ES-I3 (cell line): ENCODE results near the gene ZFP36L1.
A peak's percentile ranks its signal among the peaks of the same experiment; 100 is the strongest.

Experiments used
- H3K36me3 ChIP-seq: 2 replicates; pipeline ENCODE4 v1.6.1; 2013; ENCODE audit warnings: mild to moderate bottlenecking, low read length, control low read depth, moderate library complexity; ENCODE audit not compliant: insufficient read depth
- H3K4me1 ChIP-seq: 2 replicates; pipeline ENCODE4 v1.6.1; 2013; ENCODE audit warnings: mild to moderate bottlenecking, control low read depth, low read length; ENCODE audit not compliant: insufficient read depth
- H3K9ac ChIP-seq: 2 replicates; pipeline ENCODE4 v1.6.1; 2013; ENCODE audit warnings: low read depth, mild to moderate bottlenecking, low read length, moderate library complexity
- H3K9me3 ChIP-seq: 2 replicates; pipeline ENCODE4 v1.6.1; 2013; ENCODE audit warnings: mild to moderate bottlenecking, low read length, moderate library complexity; ENCODE audit not compliant: control insufficient read depth, insufficient read depth

The ZFP36L1 gene, protein sequence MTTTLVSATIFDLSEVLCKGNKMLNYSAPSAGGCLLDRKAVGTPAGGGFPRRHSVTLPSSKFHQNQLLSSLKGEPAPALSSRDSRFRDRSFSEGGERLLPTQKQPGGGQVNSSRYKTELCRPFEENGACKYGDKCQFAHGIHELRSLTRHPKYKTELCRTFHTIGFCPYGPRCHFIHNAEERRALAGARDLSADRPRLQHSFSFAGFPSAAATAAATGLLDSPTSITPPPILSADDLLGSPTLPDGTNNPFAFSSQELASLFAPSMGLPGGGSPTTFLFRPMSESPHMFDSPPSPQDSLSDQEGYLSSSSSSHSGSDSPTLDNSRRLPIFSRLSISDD

DNA sequence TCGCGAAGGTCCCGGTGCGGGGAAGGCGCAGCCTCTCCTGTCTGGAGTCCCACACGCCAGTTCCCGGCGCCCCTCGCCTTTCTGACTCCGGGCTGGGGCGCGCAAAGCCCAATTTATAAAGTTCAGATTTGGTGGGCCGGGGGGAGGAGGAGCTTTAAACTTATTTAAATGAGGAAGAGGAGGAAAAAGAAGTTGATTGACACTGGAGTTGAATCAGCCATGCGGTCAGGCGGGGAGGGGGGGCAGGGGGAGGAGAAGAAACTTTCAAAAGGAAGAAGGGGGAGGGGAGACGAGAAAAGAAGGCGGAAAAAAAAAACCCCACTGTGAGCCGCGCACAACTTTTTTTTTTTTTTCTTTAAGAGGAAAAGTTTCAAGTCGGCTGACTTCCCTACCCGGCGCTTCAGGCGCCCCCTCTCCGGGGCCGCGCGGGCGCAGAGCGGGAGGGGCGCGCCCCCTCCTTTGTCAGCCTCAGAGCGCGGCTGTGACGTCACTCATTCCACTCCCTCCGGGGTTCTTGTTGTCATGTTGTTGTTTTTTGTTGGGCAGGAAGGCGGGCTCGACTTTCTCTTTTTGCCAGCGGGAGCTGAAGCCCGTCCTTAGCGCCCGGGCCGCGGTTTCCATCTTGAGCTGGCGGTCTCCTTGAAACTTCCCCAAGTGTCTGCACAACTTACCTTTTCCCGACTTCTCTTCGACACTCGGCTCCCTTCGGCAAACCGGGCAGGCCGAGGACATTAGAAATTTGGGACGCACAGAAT lies at the start of gene ZFP36L1:
Gene ZFP36L1, minus strand, starts transcription at position 89 of the 755 bp plus-strand sequence. CDS start 129 bp downstream, outside the sequence.
- H3K4me1 ChIP-seq, result peaks cover 12% of the 10 kb centered on the region
- H3K9me3 ChIP-seq, result no peaks in the 10 kb centered on the region
- peak within 1 kb of the TSS; percentile 97 for H3K9ac ChIP-seq
- H3K36me3 ChIP-seq, result peaks cover 21% of the 10 kb centered on the region

DNA sequence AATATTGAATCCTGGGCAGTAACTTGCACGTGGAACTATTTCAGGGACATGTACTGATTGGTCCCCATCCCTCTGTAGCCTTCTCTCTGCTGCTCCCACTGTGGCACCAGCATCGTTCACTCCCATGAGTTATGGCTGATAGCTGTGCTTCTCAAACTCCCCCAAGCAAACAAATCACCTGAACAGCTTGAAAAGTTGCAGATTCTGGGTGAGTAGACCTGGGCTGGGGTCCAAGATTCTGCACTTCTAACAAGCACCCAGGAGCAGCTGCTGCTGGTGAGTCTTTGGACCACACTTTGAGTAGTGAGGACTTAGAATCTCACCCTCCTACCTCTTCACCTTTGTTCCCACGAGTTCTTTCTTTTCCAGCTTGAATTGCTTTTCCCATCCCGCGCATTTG lies 49.4 kb upstream of the ZFP36L1 start:
- Histone ChIP-seq H3K4me1 (peaks cover 3% of the 10 kb centered on the region; the same call in 1 of the 2 replicates), H3K36me3 (no peaks in the 10 kb centered on the region), H3K9me3 (no peaks in the 10 kb centered on the region), H3K9ac (no peak overlapping the region)

DNA sequence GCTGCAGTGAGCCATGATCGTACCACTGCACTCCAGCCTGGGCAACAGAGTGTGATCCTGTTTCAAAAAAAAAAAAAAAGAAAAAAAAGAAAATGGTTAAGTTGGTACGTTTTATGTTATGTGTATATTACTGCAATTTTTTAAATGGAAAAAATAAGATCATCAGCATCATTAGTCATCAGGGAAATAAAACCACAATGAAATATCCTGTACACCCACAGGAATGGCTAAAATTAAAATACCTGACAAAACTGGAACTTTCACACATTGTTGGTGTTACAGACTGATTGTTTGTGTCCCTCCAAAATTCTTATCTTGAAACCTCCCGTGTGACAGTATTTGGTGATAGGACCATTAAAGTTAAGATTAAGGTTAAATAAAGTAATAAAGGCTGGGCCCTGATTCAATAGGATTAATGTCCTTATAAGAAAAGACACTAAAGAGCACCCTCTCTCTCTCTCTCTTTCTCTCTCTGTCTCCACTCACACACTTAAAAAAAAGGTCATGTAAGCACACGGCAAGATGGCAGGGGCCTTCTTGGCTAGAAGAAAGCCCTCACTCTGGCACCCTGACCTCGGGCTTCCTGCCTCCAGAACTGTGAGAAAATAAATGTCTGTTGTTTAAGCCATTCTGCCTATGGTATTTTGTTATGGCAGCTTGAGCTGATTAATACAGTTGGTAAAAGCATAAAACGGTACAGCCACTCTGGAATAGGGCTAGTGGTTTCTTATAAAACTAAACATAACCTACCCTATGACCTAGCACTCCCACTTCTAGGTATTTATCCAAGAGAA lies 48.3 kb upstream of the ZFP36L1 start:
- no peak overlapping the region for H3K9ac ChIP-seq
- no peaks in the 10 kb centered on the region for H3K36me3 ChIP-seq
- peaks cover 4% of the 10 kb centered on the region for H3K9me3 ChIP-seq
- peaks cover 3% of the 10 kb centered on the region; the same call in 1 of the 2 replicates for H3K4me1 ChIP-seq

DNA sequence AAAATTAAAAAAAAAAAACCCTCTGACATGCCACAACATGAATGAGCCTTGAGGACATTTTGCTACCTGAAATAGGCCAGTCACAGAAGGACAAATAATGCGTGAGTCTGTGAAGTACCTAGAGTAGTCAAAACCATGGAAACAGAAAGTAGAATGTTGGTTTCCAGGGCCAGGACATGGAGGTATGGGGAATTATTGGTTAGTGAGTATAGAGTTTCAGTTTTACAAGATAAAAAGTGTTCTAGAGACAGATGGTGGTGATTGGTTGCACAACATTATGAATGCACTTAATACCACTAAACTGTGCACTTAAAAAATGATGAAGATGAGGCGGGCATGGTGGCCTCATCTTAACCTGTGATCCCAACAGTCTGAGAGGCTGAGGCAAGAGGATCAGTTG lies 47.6 kb upstream of the ZFP36L1 start:
- Histone ChIP-seq H3K9me3 (peaks cover 6% of the 10 kb centered on the region), H3K4me1 (peaks cover 3% of the 10 kb centered on the region; the same call in 1 of the 2 replicates), H3K36me3 (no peaks in the 10 kb centered on the region), H3K9ac (no peak overlapping the region)

DNA sequence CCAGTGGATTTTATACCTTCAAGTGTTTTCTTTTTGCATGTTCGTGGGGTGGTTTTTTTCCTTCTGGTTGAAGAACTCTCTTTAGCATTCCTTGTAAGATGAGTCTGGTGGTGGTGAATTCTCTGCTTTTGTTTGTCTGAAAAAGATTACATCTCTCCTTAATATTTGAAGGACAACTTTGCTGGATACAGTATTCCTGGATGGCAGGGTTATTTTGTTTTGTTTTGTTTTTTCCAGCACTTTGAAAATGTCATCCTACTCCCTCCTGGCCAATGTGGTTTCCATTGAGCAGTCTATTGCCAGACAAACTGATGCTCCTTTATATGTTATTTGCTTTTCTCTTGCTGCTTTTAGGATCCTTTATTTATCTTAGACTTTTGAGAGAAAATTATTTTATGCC lies 43.2 kb upstream of the ZFP36L1 start:
- Histone ChIP-seq H3K9ac (no peak overlapping the region), H3K36me3 (no peaks in the 10 kb centered on the region), H3K9me3 (peaks cover 9% of the 10 kb centered on the region), H3K4me1 (no peaks in the 10 kb centered on the region)

DNA sequence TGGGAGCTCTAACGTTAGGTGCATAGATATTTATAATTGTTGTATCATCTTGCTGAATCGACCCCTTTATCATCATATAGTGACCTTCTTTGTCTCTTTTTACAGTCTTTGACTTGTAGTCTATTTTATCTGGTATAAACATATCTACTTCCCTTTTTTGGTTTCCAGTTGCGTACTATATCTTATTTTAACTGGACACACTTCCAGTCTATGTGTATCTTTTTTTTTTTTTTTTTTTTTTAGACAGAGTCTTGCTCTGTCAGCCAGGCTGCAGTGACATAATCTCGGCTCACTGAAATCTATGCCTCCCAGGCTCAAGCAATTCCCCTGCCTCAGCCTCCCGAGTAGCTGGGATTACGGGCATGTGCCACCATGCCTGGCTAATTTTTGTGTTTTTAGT lies 41.9 kb upstream of the ZFP36L1 start:
- H3K36me3 ChIP-seq, result no peaks in the 10 kb centered on the region
- H3K4me1 ChIP-seq, result no peaks in the 10 kb centered on the region
- peaks cover 9% of the 10 kb centered on the region for H3K9me3 ChIP-seq
- H3K9ac ChIP-seq, result no peak overlapping the region

DNA sequence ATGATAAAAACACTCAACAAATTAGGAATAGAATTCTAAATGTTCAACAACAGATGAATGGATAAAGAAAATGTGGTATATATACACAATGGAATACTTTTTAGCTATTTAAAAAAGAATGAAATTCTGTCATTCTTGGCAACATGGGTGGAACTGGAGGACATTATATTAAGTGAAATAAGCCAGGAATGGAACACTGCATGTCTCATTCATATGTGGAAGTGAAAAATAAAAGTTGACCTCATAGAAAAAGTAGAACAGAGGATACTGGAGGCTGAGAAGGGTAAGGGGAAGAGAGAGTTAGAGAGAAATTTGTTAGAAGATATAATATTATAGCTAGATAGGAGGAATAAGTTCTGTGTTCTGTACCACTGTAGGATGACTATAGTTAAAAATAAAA lies 35.8 kb upstream of the ZFP36L1 start:
- H3K9ac ChIP-seq, result no peak overlapping the region
- no peaks in the 10 kb centered on the region for H3K4me1 ChIP-seq
- 0 out of 2 replicates have a peak, but pooled peaks cover 3% of the 10 kb centered on the region for H3K9me3 ChIP-seq
- H3K36me3 ChIP-seq, result no peaks in the 10 kb centered on the region

DNA sequence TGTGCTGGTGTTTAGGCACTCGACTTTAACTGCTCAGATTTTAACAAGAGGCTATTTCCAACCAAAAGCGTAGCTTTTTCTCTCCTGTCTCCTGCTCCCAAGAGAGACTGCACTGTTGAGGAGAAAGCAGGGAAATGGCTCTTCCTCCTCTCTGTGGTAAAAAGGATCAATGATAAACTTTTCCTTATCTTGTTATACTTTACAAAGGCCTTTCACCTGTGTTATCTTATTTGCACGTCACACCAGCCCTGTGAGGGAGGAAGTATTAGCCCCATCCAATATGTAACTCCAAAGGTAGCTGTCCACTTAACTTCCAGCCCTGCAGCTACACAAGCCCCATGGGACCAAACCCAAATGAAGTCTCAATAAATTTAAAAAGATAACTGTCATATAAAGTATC lies 32.9 kb upstream of the ZFP36L1 start:
- no peaks in the 10 kb centered on the region for H3K9me3 ChIP-seq
- no peak overlapping the region for H3K9ac ChIP-seq
- H3K4me1 ChIP-seq, result peaks cover under 1% of the 10 kb centered on the region; the same call in 1 of the 2 replicates
- H3K36me3 ChIP-seq, result no peaks in the 10 kb centered on the region

DNA sequence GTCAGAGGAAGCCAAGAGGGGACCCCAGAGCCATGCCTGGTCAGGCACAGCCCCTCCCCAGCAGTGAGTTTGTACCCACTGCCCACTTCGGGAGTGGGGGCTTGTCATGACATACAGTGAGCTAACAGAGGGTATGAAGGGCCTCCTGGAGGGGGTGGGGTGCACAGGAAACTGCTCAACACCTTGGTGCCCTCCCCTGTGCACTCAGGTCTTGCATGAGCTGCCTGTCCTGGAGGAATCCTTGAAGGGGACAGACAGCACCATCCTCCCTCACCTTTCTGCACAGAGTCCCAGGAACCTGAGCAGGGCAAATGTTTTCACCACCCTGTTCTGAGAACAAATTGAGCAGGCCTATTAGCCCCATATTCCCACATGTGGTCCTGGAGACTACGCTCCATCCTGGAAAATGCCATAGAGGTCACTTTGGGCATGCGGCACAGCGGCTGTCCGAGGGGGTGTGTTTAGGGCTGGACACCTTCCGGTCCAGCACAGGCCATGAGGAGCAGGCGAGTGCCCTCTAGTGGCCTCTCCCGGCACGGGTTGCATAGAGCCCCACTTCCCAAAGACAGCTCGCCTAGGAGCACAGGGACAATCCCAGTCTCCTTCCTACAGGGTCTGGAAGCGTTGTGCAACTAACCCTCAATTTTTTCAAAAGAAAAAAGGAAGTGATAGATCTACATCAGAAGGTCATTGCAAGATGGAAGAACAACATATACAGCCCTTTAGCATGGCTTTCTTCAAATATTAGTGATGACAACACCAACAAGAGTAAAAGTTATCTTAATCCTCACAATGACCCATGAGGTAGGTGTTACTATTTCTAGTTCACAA lies 31.9 kb upstream of the ZFP36L1 start:
- peaks cover 10% of the 10 kb centered on the region for H3K4me1 ChIP-seq
- H3K9ac ChIP-seq, result 0 out of 2 replicates have a peak overlapping the region, but pooled peaks have one; percentile 9
- H3K36me3 ChIP-seq, result no peaks in the 10 kb centered on the region
- no peaks in the 10 kb centered on the region for H3K9me3 ChIP-seq

DNA sequence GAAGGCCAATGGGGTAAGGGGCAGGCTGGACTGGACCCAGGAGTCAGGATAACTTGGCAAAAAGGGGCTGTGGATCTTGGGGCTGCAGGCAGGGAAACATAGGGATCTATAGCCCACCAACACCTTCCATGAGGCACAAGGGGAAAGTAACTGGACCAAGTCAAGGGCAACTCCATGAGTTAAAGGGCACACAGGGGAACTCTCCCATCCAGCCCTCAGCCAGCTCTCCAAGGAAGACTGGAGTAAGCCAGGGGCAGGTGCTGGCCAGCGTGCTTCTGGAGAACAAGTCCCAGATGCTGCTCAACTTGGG lies 31.3 kb upstream of the ZFP36L1 start:
- H3K4me1 ChIP-seq, result peaks cover 13% of the 10 kb centered on the region
- no peak overlapping the region for H3K9ac ChIP-seq
- no peaks in the 10 kb centered on the region for H3K9me3 ChIP-seq
- no peaks in the 10 kb centered on the region for H3K36me3 ChIP-seq

DNA sequence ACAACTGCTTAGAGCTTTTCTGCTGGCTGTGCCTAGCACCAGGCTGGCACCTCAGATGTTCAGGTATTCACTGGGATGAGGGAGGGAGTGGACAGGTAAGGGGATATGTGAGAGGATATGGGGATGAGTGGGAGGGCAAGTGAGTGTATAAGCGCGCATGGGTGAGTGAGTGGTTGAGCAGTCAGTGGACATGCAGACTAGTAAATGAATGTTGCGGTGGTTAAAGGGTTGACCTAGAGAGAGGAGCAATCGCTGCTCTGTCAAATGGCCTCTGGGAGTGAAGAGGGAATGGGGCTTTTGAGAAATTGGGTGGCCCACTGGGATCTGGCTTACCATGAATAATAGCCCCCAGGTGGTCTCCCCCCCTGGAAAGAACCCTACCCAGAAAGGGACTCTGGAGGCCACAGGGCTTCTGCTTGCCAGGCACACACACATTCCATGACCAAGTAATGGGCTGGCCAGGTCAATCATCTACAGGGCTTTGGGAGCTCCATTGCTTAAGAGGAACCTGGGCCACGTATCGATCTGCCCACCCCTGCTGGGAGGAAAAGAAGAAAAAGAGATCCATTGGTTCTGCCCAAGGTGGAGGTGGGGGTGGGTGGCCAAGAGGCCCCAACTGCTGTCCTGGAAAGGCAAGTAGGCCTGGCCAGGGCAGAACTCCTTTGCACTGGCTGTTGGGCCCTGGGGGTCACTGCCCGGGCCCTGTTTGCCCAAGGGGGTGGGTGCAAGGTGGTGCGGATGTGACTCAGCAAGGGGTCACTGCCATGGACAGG lies 30.8 kb upstream of the ZFP36L1 start:
- no peak overlapping the region for H3K9ac ChIP-seq
- no peaks in the 10 kb centered on the region for H3K9me3 ChIP-seq
- peaks cover 13% of the 10 kb centered on the region for H3K4me1 ChIP-seq
- no peaks in the 10 kb centered on the region for H3K36me3 ChIP-seq

DNA sequence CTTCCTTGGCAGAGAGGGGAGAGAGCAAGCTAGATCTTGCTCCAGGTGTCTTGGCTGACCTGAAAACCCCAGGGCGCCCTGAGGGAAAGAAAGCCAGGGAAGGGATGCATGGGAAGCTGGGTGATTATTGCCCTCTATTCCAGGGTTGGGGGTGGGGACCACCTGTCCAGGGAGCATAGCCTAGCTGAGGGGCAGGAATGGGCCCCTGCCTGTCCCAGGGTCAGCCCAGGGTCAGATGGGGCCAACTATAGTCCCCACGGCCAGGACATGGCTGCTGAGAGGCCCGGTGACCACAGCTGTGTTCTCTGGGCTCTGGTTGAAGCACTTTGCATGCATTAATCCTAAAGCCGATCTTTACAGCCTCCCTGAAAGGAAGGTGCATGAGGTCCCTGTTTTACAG lies 30.1 kb upstream of the ZFP36L1 start:
- no peaks in the 10 kb centered on the region for H3K36me3 ChIP-seq
- H3K9me3 ChIP-seq, result no peaks in the 10 kb centered on the region
- no peak overlapping the region for H3K9ac ChIP-seq
- H3K4me1 ChIP-seq, result peaks cover 13% of the 10 kb centered on the region

DNA sequence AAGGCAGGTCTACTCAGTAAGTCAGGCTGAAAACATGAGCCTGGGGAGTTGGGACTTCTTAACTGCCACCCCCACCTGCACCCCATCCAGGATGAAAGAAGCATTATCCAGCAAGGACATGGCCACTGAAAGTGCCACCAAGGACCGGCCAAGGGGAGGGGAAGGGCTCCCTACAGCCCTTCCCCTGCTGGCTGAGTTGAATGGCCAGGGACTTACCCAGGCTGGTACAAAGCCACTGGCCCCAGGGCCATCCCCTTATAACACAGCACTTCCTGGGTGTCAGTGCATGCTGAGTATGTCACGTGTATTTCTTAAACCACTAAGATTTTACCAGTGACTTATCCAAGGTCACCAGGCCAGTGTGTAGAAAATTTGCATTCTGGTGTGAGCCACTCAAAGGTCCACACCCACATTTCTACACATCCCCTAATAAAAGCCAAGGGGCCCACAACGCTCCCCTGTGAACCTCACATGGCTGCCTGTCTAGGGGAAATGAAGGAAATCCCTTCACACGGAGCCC lies 29.3 kb upstream of the ZFP36L1 start:
- Histone ChIP-seq H3K9ac (no peak overlapping the region), H3K36me3 (no peaks in the 10 kb centered on the region), H3K4me1 (peaks cover 13% of the 10 kb centered on the region), H3K9me3 (no peaks in the 10 kb centered on the region)
